Epithelial cell of prostate (primary cell): Measurements from ENCODE around the gene CDYL2.

ENCODE experiments used
- DNase-seq: peaks from one replicate; pipeline ENCODE4 v3.0.0-alpha.2; 2011; ENCODE audit warnings: low read depth, low spot score
- H3K27ac ChIP-seq: fragments of 450-650 bp; 2 replicates; pipeline ENCODE4 v1.5.1; 2017; ENCODE audit warnings: mild to moderate bottlenecking

CDYL2 gene

DNA sequence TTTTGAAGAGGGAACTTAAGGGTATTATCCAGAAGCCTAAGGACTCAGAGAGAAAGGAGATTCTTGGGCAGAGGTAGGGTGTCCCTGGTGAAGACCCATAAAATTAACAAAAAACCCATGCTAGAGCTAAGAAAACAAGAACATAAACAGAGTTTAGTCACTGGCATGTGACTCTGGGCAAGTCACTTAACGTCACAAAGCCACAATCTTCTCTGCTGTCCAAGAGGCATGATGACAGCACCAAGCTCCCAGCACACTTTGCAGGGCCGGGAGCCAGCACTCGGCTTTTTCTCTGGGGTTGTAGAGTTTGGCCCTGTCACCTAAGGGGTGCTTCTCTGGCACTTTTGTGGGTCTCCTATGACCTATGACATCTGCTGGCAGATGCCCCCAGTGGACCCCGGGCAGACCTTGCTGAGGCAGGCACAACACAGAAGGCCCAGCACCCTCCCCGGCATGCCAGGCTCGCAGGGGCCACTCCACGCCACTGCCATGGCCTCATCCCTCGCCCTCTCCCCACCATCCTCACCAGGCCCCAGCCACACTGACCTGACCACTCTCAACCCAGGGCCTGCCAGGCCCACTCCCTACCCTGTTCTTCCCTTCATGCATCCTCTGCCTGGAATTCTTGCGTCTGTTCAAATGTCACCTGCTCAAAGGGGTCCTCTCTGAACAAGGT is 193.8 kb downstream of the CDYL2 start:
- H3K27ac ChIP-seq, result no peak overlapping the region
- no peak for DNase-seq

DNA sequence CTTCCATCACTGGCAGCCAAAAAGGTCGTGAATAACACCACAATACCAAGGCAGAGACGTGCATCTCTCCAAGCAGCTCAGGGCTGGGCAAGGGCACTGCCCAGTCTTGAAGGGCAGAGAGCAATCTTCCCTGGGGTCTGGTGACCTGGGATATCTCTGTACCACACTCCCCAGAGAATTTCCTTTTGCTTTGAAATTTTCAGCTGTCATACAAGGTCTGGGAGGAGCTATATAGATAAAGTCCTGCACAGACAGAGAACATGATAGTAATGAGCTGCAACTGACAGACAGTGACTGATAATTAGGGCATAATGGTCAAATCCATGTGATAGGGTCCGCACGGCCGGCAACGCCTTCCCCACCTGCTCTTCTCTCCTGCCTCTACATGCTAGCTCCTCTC is 195.5 kb downstream of the CDYL2 start:
- H3K27ac ChIP-seq, result no peak overlapping the region
- no peak for DNase-seq

DNA sequence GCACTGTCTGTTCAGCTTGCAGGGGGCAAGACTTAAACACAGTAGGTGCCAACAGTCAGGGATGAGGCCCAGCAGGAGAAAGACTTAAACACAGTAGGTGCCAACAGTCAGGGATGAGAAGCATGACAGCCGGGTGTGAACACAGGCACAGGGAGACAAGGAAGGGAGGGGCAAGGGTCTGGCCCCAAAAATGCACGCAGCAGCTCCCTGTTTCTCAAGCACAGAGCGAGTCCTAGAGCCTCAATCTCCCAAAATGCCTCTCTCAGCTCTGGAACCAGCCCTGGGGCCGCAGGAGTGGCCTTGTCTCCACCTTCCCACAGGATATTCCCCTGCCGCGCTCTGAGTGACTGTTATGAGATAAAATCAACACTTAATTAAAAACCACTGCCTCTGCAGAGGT is 197.2 kb downstream of the CDYL2 start:
- DNase-seq, result no peak
- no peak overlapping the region for H3K27ac ChIP-seq

DNA sequence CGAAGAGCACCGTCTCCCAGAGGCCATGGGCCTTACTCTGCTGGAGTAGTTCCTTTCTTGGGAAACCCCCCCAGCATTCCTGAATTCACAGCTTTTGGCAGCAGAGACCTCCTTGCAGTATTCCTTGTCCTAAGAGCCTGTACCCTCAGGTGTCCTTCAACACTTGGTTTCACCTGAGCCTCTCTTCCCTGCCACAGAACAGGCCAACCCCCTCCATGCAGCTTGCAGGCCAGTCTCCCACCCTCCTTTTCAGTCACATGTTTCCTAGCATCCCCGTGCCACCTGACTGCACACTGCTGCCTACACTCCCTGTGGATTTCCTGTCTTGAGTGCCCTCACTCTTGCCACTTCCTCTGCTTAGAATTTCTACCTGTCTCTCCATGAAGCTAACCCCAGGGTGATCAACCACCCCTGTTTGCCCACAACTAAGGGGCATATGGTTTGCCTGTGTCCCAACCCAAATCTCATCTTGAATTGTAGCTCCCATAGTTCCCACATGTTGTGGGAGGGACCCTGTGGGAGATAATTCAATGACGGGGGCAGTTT is 198.1 kb downstream of the CDYL2 start:
- no peak overlapping the region for H3K27ac ChIP-seq

DNA sequence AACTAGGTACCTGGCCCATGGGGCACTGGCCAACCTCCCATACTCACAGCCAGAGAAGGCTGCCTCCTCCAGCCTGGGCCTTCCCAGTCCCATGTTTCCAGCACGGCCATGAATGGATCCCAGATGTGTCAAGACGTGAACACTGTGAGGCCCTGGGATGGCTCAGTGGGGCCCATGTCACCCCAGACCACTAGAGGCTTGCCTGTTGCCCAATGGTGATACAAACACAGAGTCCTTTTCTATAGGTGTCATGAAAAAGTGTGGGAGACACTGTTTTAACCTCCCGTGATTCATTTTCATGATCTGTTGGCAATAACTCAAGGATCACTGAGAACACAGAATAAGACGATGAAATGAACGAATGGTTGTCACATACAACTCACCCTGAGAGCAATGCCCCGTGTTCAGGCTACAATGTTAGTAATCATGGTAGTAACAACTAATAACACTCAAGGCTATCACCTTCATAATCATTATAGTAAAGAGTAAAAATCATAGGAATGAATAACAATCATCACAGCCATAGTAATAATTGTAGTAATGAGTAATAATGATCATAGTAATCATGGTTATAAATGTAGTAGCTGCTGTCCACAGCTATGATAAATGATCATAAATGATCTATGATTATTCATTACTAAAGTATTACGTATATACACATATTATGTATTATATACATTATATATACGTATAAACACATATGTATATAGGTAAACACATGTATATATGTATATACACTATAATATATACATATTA is 199.6 kb downstream of the CDYL2 start:
- no peak for DNase-seq
- no peak overlapping the region for H3K27ac ChIP-seq

More for the DNA sequence above, 198.1 kb downstream of the CDYL2 start:
- no peak for DNase-seq

DNA sequence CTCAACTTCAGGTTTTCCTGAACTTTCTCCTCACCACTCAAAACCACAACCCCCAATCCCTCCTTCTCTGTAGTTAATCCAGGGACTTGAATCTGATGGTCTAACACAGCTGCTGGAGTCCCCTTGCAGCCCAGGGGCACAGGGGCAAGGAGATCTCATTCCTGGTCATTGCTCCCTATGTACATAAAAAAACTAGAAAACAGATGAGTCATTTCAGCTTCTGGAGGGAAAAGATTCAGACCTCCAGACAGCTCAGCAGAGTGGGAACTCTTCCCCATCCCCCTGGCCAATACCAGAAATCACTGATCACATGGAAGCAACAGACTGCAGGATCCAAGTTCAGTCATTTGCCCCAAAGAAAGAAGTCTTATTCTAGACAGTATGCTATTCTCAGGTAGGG is 201.5 kb downstream of the CDYL2 start:
- no peak for DNase-seq
- H3K27ac ChIP-seq, result no peak overlapping the region

DNA sequence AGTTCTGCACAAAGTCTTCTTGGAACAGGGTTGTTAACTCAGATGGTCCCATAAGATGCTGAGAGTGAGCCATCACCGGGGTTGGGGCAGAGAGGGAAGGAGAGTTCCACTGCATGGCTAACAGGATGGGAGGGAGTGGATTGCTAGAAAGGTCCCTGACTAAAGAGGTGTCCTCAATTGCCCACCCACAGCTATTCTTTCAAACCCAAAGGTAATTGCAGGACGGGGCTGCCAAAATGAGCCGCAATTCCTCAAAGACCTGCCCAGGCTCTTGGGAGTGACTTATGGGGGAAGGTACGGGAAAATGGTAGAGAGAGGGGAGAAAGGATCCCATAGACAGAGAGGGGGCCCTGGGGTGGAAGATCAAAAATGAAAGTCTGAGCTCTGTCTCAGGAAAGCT is 203.2 kb downstream of the CDYL2 start:
- H3K27ac ChIP-seq, result no peak overlapping the region
- DNase-seq, result no peak

DNA sequence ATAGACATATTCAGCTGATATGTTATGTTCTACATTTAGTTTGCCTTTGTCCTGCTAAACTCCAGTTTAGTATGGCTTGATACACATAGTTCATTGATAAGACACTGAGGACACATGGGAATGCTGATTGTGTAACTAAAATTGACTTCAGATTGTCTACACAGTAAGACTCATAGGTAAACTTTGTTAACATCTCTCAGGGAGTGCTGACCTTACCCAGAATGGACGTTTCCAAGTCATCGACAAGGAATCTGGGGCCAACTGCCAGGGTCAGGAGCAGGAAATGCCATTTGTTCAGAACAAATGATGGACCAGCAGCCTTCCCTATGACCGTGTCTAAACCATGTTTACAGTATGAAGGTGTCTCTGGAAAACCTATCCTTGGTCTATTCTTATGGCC is 204.9 kb downstream of the CDYL2 start:
- DNase-seq, result no peak
- no peak overlapping the region for H3K27ac ChIP-seq

DNA sequence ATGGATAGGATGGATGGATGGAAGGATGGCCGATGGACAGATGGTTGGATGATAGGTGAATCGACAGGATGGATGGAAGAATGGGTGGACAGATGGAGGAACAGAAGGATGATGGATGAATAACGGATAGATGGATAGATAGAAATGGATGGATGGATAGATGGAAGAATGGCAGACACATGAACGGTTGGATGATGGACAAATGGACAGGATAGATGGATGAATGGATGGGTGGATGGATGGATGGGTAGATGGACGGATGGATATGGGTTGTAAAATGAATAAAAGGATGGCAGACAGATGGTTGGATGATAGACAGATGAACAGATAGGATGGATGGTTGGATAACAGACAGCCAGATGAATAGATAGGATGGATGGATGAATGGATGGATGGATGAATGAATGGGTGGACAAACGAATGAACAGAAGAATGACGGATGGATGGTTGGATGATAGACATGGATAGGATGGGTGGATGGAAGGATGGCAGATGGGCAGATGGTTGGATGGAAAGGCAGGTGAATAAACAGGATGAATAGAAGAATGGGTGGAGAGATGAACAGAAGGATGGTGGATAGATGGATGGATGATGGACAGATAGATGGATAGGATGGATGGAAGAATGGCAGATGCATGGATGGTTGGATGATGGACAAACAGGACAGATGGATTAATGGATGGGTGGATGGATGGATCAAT is 207.7 kb downstream of the CDYL2 start:
- no peak for DNase-seq
- no peak overlapping the region for H3K27ac ChIP-seq

DNA sequence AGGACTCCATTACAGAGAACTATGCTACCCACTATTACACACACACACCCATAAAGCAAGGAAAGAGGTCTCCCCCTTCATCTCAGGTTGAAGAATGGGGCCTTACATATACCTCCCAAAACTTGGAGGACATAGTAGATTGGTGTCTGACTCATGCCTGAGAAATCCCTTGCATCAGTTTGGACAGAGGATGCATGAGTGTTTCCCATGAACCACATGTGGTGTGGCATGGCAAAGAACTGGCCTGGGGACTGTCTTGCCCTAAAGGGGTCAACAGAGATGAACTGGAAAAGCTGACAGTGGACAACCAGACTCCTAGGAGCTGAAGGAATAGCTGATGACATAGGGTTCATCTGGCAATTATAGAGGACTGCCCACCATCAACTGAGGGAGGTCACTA is 209.6 kb downstream of the CDYL2 start:
- DNase-seq, result no peak

DNA sequence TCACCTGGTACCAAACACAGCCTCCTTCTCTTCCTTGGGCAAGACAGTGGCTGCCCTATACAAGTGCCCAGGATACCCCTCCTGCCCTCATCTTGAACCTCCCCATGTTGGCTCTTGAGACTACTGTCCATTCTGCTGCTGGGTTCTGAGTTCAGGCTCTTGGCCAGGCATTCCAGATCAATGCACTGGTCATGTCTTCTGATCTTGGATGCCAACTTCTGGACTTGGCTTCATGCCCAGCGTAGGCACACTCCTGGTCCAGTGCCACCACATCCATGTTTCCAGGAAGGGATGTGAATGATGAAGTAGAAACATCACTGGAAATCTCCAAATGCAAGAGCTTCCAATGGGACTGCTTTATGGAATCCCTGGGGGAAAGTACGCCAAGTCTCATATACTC is 212.1 kb downstream of the CDYL2 start:
- no peak overlapping the region for H3K27ac ChIP-seq
- DNase-seq, result no peak

More for the DNA sequence above, 209.6 kb downstream of the CDYL2 start:
- H3K27ac ChIP-seq, result no peak overlapping the region

DNA sequence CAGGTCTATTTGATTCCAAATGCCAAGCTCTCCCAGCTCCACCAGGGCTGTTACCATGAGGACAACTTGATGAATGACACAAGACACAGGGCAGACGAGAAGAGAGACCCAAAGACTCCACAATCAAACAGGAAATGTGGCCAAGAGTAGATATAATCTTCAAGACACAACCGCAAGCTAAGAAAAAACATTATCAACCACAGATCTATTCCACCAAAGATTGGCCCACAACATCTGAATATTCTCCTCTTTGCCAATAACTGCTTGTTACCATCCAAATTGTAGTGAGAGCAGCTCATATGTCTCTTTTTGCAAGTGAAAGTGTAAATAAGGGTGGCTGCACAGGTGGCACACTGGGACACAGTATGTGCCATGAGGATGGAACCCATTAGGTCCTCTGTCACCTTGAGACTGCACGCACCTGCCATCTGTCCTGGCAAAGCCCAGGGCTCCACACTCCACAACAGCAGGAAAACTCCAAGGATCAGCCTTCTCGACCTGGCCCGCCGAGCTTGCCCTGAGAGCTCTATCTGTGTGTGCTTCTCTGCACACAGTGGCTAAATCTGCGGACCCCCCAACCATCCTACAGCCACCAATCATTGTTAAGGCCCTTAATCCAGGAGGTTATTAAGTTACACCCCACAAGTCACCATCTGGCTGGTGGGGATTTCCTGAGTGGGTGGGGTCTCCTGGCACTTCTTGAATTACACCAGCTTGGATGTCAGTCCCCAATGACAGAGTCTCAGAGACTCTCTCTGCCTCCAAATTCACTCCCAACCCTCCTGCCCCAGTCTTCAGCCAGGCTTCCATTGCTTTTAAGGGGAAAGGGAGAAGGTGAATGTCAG is 213.1 kb downstream of the CDYL2 start:
- no peak for DNase-seq
- H3K27ac ChIP-seq, result no peak overlapping the region

DNA sequence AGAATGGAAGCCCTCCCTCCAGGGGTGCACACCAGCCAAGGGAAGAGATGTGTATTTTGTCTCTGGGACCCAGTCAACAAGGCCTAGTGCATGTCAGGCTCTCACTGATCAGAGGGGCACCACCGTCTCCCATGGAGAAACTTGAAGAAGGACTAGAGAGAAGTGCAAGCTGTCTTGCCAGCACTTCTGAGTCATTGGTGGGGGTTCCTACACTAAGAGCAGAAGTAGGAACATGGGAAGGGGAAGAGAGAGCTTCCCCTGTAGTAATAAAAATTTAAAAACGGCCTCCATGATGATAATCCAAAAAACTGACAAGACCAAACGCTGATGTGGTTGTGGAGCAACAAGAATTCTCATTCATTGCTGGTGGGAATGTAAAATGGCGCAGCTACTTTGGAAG is 217.3 kb downstream of the CDYL2 start:
- H3K27ac ChIP-seq, result no peak overlapping the region
- DNase-seq, result no peak

DNA sequence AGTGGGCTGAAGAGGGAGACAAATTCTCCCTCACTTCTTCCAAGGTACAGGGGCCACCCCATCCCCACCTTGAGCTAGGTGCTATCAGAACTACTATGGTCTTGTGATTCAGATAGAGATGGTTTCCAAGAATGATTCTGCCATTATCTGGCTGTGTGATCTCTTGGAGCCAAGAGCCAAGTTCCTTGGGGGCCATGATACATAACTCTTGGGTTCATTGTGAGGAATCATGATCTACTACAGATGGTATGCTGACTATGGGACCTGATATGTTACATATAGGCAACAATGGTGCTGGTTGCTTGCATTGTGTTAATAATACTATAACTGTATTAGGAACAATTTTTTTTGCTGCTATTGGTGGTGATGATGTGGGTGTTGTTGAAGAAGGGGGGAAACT is 217.9 kb downstream of the CDYL2 start:
- no peak overlapping the region for H3K27ac ChIP-seq
- DNase-seq, result no peak

DNA sequence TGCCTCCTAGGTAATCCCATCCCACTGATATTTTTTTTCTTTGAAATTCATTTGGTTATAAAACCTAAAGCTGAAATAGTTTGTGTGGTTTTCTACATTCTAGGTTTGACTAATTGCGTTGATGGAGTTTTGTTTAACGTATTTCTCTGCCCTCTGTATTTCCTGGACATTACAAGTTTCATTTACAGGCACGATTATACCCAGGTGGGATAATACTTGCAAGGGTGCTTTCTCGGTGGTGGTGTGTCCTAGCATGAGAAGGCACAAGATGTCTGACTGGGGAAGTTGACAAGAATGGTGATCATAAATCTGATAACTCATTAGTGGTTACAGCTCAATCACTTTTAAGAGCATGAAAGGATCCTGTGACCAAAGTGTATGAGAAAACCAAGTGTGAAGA is 218.6 kb downstream of the CDYL2 start:
- DNase-seq, result no peak
- H3K27ac ChIP-seq, result no peak overlapping the region

DNA sequence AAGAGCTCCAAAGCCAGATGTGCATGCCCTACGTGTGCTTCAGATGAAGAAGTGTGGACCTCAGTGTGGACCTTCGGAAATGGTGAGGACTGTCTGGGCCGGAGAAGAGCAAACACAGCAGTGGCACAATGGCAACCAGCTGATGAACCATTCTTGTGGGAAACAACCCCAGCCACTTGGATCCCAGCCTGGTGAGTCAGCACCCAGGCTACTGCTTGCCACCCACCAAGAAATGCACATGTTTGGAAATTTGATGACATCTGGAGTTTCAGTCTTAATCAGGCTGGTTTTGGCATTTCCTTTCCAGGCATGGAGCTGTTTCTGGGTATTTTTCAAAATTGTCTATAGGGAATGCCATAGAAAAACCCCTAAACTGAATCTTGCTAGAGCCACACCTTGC is 220.9 kb downstream of the CDYL2 start:
- no peak for DNase-seq
- H3K27ac ChIP-seq, result no peak overlapping the region

DNA sequence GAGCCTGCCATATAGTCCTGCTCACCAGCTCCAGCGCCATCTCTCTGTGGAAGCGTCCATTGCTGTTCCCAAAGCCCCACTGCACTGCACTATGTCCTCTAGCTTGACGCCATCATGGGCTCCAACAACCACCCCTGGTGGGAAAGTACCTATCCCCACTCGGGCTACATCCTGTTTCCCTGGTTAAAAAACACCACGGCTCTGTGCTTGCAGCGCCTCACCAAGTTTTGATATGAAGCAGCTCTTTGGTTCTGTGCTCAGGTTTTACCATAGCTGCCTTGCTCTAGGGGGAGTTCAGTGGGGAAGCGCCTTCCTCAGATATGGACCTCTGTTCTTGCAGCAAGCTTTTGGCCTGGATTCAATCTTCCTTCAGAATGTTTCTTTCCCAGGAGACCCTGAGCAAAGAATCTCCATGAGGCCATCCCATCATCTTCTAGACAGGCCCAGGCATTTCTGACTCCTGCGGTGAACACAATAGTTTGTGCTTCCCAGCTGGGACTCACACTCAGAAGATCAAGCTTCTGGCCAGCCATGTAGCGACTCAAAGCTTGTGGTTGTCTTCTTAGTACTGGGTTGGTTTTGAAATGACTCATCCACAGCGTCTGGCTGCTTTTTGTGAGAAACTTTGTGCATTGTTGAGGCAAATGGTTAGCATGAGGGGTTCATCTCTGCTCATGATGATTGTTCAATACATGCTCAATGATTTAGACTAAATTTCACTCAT is 224.1 kb downstream of the CDYL2 start:
- H3K27ac ChIP-seq, result no peak overlapping the region
- DNase-seq, result no peak

DNA sequence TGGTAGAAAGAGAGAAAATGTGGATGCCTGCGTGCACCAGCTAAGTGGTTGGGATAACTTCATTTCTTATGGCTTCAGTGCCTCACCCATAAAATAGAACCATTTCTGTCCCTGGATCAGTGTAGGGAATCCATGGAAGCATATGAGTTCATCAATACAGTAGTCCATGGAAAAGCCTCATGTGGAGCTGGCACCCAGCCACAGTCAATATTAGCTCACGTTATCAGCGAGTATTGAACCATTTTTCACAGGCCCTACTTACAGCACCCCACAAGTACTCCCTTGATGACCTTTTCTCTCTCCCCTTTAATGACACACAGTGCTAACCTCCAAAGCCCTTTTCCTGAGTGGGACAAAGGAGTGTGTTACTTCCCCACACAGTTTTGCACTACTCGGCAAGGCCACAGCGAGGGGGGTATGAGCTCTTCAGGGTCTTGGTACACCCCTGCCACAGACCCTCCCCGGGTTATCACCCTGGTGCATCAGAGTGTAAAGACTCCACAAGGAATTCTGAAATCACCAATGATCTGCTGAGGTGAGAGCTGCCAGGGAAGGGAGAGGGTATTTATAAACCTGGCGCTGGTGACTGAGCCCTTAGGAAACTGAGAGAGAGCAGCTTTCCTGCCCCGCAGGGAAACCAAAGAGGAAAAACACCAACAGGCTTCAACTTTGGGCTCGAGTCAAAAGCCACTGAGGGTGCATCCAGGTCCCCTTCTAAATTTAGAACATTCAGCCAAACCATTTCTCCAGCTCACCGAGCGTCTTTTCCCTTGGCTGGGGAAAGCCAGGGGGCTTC is 226.7 kb downstream of the CDYL2 start:
- DNase-seq, result no peak
- H3K27ac ChIP-seq, result no peak overlapping the region
